Measurements from ENCODE around the gene TMCC2.

- no peak for TF ChIP-seq POLR2A (IDR thresholded peaks at IDR 0.05; ENCODE audit: extremely low read depth, insufficient read length)
- TF ChIP-seq, protein P1, sequence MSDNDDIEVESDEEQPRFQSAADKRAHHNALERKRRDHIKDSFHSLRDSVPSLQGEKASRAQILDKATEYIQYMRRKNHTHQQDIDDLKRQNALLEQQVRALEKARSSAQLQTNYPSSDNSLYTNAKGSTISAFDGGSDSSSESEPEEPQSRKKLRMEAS (IDR thresholded peaks at IDR 0.05; ENCODE audit: low read depth, low read length), result no peak
- TF ChIP-seq, protein P2, sequence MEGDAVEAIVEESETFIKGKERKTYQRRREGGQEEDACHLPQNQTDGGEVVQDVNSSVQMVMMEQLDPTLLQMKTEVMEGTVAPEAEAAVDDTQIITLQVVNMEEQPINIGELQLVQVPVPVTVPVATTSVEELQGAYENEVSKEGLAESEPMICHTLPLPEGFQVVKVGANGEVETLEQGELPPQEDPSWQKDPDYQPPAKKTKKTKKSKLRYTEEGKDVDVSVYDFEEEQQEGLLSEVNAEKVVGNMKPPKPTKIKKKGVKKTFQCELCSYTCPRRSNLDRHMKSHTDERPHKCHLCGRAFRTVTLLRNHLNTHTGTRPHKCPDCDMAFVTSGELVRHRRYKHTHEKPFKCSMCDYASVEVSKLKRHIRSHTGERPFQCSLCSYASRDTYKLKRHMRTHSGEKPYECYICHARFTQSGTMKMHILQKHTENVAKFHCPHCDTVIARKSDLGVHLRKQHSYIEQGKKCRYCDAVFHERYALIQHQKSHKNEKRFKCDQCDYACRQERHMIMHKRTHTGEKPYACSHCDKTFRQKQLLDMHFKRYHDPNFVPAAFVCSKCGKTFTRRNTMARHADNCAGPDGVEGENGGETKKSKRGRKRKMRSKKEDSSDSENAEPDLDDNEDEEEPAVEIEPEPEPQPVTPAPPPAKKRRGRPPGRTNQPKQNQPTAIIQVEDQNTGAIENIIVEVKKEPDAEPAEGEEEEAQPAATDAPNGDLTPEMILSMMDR (IDR thresholded peaks at IDR 0.05; ENCODE audit: low read depth, low read length), result no peak
Measured at GRCh38 chr1:205241366-205242030, 13.8 kb downstream of the TMCC2 start.
